HepG2 (cell line): Measurements from ENCODE around the gene DOCK2. TPM values are rescaled to one million over a fixed set of nuclear protein-coding genes. Genes with fewer than 3 reads are reported as not detected.

Experiments
- ATAC-seq: fragments of 200-7000 bp; cut with Tn5 transposase; 3 replicates; pipeline ENCODE4 v1.9.1; 2020; ENCODE audit warnings: mild to moderate bottlenecking, moderate library complexity
- BruUV-seq: library from RNA; stranded (reverse); fragments of 400-500 nt; replicated peaks from 2 replicates; lab custom pipeline; 2021; lab: Mats Ljungman, UMichigan
- CTCF ChIA-PET: fragments of 300-600 bp; formaldehyde crosslinking; extraction: SDS; loops from one replicate; lab custom pipeline; 2021; ENCODE audit warnings: low total read pairs, inconsistent platforms, low intra/inter-chr PET ratio; lab: Yijun Ruan, JAX
- POLR2A ChIA-PET: fragments of 350-600 bp; sonication (Branson Sonifier 250); formaldehyde crosslinking; loops from one replicate; lab custom pipeline; 2020; ENCODE audit warnings: antibody characterized with exemption, inconsistent platforms; lab: Yijun Ruan, JAX
- DNase-seq: peaks from one replicate; pipeline ENCODE4 v3.0.0-alpha.2; 2015; ENCODE audit warnings: low spot score
- FAIRE-seq: peaks from 3 replicates; lab custom pipeline; 2011; peaks lifted over from hg19 to GRCh38; lab: Jason Lieb, UNC
- H2AFZ ChIP-seq: one replicate; pipeline ENCODE4 v1.6.1; 2011; ENCODE audit warnings: low read length, inconsistent platforms
- H3K27ac ChIP-seq: fragments of 300-600 bp; 3 replicates; pipeline ENCODE4 v1.8.0; 2011; ENCODE audit warnings: mixed run types, mild to moderate bottlenecking, mixed read lengths, low read length, inconsistent platforms; ENCODE audit not compliant: insufficient read depth; ENCODE audit errors: extremely low read length
- H3K27me3 ChIP-seq, 2 experiments: fragments of 200-600 bp in 1 of 2; 2 replicates in 1 of 2; 3 replicates in 1 of 2; pipeline versions ENCODE4 v1.6.0 to v1.8.0; 2011; ENCODE audit warnings: low read length in 2 of 2, mild to moderate bottlenecking in 2 of 2, moderate library complexity in 2 of 2, inconsistent platforms in 1 of 2; ENCODE audit not compliant: insufficient read depth in 2 of 2, control insufficient read depth in 1 of 2
- H3K36me3 ChIP-seq, 2 experiments: fragments of 200-600 bp in 1 of 2; replicated peaks in 1 of 2; 2 replicates in 1 of 2; 3 replicates in 1 of 2; pipeline versions ENCODE4 v1.5.1 to v1.8.0; 2011; ENCODE audit warnings: low read length in 2 of 2, inconsistent platforms in 1 of 2; ENCODE audit not compliant: insufficient read depth in 2 of 2, control insufficient read depth in 1 of 2
- H3K4me1 ChIP-seq: 2 replicates; pipeline ENCODE4 v1.5.1; 2012; ENCODE audit warnings: low read length, inconsistent platforms; ENCODE audit not compliant: insufficient read depth
- H3K4me2 ChIP-seq: 2 replicates; pipeline ENCODE4 v1.6.0; 2011; ENCODE audit warnings: low read depth, low read length, inconsistent platforms
- H3K4me3 ChIP-seq, 3 experiments: fragments of 200-600 bp in 1 of 3; sonication (generic), shearing (Covaris generic) in 1 of 3; replicated peaks in 1 of 3; 2 replicates each; pipeline ENCODE4 v1.5.1; 2011 to 2016; ENCODE audit warnings: low read length in 3 of 3, inconsistent platforms in 2 of 3, low read depth in 2 of 3, mild to moderate bottlenecking in 2 of 3, control low read depth in 1 of 3, mixed read lengths in 1 of 3; ENCODE audit not compliant: insufficient read depth in 1 of 3
- H3K79me2 ChIP-seq: one replicate; pipeline ENCODE4 v1.6.1; 2011; ENCODE audit warnings: low read length, inconsistent platforms; ENCODE audit not compliant: insufficient read depth
- H3K9ac ChIP-seq: 2 replicates; pipeline ENCODE4 v1.6.0; 2011; ENCODE audit warnings: mild to moderate bottlenecking, low read depth, low read length, inconsistent platforms; ENCODE audit not compliant: insufficient read depth
- H3K9me3 ChIP-seq: 2 replicates; pipeline ENCODE4 v1.5.1; 2012; ENCODE audit warnings: mild to moderate bottlenecking, low read length
- H4K20me1 ChIP-seq: 2 replicates; pipeline ENCODE4 v1.6.0; 2011; ENCODE audit warnings: inconsistent platforms, mild to moderate bottlenecking, low read length, moderate library complexity; ENCODE audit not compliant: insufficient read depth
- ARID5B ChIP-seq: IDR thresholded peaks from 2 replicates; pipeline ENCODE4 v1.4.0; 2020; ENCODE audit warnings: mild to moderate bottlenecking, missing genetic modification reagents
- ATAD3A ChIP-seq: sonication (generic); formaldehyde crosslinking; IDR thresholded peaks from 2 replicates; pipeline ENCODE4 v1.4.0; 2020; ENCODE audit warnings: missing genetic modification reagents
- GPBP1L1 ChIP-seq: sonication (generic); formaldehyde crosslinking; IDR thresholded peaks from 2 replicates; pipeline ENCODE4 v1.5.0; 2020; ENCODE audit warnings: mild to moderate bottlenecking, missing genetic modification reagents
- IKZF1 ChIP-seq: fragments of 450-650 bp; IDR thresholded peaks from 2 replicates; pipeline ENCODE4 v1.7.1; 2016
- NONO ChIP-seq, 2 experiments: fragments of 450-650 bp in 1 of 2; sonication (generic) in 1 of 2; formaldehyde crosslinking in 1 of 2; IDR thresholded peaks in 1 of 2; conservative IDR thresholded peaks in 1 of 2; 2 replicates each; pipeline versions ENCODE4 v1.6.1 to v1.8.0; 2017 to 2022; ENCODE audit warnings: mild to moderate bottlenecking in 1 of 2, missing genetic modification reagents in 1 of 2, moderate library complexity in 1 of 2
- NR2F2 ChIP-seq: IDR thresholded peaks from 2 replicates; pipeline ENCODE4 v1.6.1; 2012; ENCODE audit warnings: low read depth, inconsistent platforms, borderline replicate concordance
- RBM22 ChIP-seq: fragments of 200-400 bp; formaldehyde crosslinking; optimal IDR thresholded peaks from 2 replicates; pipeline ENCODE3; 2017; ENCODE audit warnings: mild to moderate bottlenecking, low read length, moderate library complexity
- REST ChIP-seq, 2 experiments: IDR thresholded peaks; 2 replicates each; pipeline ENCODE4 v1.6.1; 2011 to 2012; ENCODE audit warnings: low read length in 2 of 2, borderline replicate concordance in 1 of 2, low read depth in 1 of 2, mild to moderate bottlenecking in 1 of 2, moderate library complexity in 1 of 2
- TBX2 ChIP-seq: sonication (generic); formaldehyde crosslinking; IDR thresholded peaks from 2 replicates; pipeline ENCODE4 v1.5.0; 2020; ENCODE audit warnings: missing genetic modification reagents, mild to moderate bottlenecking, borderline replicate concordance
- TGIF2 ChIP-seq: IDR thresholded peaks from 2 replicates; pipeline ENCODE4 v1.6.1; 2016; ENCODE audit warnings: control low read depth, missing compliant biosample characterization
- ZFP36L1 ChIP-seq: sonication (generic); formaldehyde crosslinking; IDR thresholded peaks from 2 replicates; pipeline ENCODE4 v1.8.0; 2022; ENCODE audit warnings: mild to moderate bottlenecking, missing genetic modification reagents, moderate library complexity
- ZNF253 ChIP-seq: sonication (generic); formaldehyde crosslinking; IDR thresholded peaks from 2 replicates; pipeline ENCODE4 v1.8.0; 2022; ENCODE audit warnings: mild to moderate bottlenecking, missing genetic modification reagents, borderline replicate concordance
- ZNF333 ChIP-seq: sonication (generic); formaldehyde crosslinking; IDR thresholded peaks from 2 replicates; pipeline ENCODE4 v1.4.0; 2020; ENCODE audit warnings: mild to moderate bottlenecking, missing genetic modification reagents, borderline replicate concordance
- ZNF441 ChIP-seq: sonication (generic); formaldehyde crosslinking; IDR thresholded peaks from 2 replicates; pipeline ENCODE4 v1.7.0; 2021; ENCODE audit warnings: missing genetic modification reagents, borderline replicate concordance
- ZNF614 ChIP-seq: IDR thresholded peaks from 2 replicates; pipeline ENCODE4 v1.6.1; 2018; ENCODE audit warnings: missing biosample characterization, missing genetic modification reagents, inconsistent platforms, borderline replicate concordance
- ZNF768 ChIP-seq: sonication (generic); formaldehyde crosslinking; IDR thresholded peaks from 2 replicates; pipeline ENCODE4 v1.4.0; 2020; ENCODE audit warnings: missing genetic modification reagents
- ZSCAN30 ChIP-seq: sonication (generic); formaldehyde crosslinking; IDR thresholded peaks from 2 replicates; pipeline ENCODE4 v1.5.0; 2020; ENCODE audit warnings: mild to moderate bottlenecking, missing genetic modification reagents
- WGBS: methylation state at CpG from one replicate; pipeline ENCODE4 v1.1.6; 2017; ENCODE audit warnings: low lambda C conversion rate; 5-methylcytosine and 5-hydroxymethylcytosine counted together
- in situ Hi-C: cut with HindIII; loops from 2 replicates; pipeline ENCODE4 v1.10.0; 2017; ENCODE audit warnings: low pct_unique_long_range_greater_than_20kb; ENCODE audit not compliant: extremely low pct_ligation_motif_present
- intact Hi-C: fragments of 100-400 bp; cut with micrococcal nuclease; formaldehyde crosslinking; loops from one replicate; pipeline ENCODE4 v1.10.0; 2022; ENCODE audit not compliant: unreplicated experiment
- polyA plus RNA-seq, 8 experiments: library from polyadenylated mRNA; depleted of rRNA in 3 of 8; stranded (reverse) in 7 of 8; unstranded in 1 of 8; fragments of >200 nt; fragmentation: Illumina TruSeq in 4 of 8; extraction: Trizol in 4 of 8; gene quantifications; 2 replicates each; pipeline versions ENCODE4 v1.2.1 to v1.2.3, GENCODE V29; 2011 to 2016; ENCODE audit warnings: low read depth in 4 of 8, missing spikeins in 1 of 8, mixed read lengths in 1 of 8; ENCODE audit not compliant: insufficient read depth in 1 of 8
- total RNA-seq, 5 experiments: library from RNA; depleted of rRNA; stranded (reverse); fragments of >200 nt; fragmentation: Illumina TruSeq; extraction: Trizol; gene quantifications; 2 replicates each; pipeline ENCODE4 v1.2.3, GENCODE V29; 2016; ENCODE audit warnings: low read depth in 1 of 5

Gene DOCK2
- total and polyA plus RNA-seq, 2 of the 13 experiments (the other 11 are each of a cell fraction or from before 2014, with no cell fraction given): not detected

GRCh38 chr5:169933127-169933526 is 296.1 kb downstream of the DOCK2 start:
- POLR2A ChIA-PET: no interaction called here
- no peak for FAIRE-seq
- WGBS: no CpG with 5 or more reads among the region's 1 CpG

More at GRCh38 chr5:169933127-169933526, 296.1 kb downstream of the DOCK2 start:
- Histone ChIP-seq H3K79me2 (no peaks in the 10 kb centered on the region), H4K20me1 (no peaks in the 10 kb centered on the region), H2AFZ (no peak overlapping the region), H3K27ac (no peak overlapping the region), H3K4me3 (no peak overlapping the region), H3K4me2 (no peak overlapping the region), H3K9ac (no peak overlapping the region), H3K27me3 (peaks cover 5 to 6% of the 10 kb centered on the region in 2 experiments; a peak in 4 of 5 replicates), H3K9me3 (no peaks in the 10 kb centered on the region), H3K36me3 (no peaks in the 10 kb centered on the region), H3K4me1 (no peaks in the 10 kb centered on the region)
- DNase-seq (no peak), ATAC-seq (no peak)
- TF ChIP-seq ZNF441 (no peak), ZSCAN30 (no peak), TGIF2 (CRISPR knock-in tag) (no peak), TBX2 (CRISPR knock-in tag) (no peak), GPBP1L1 (CRISPR knock-in tag) (no peak), ZFP36L1 (CRISPR knock-in tag) (no peak), NONO (IDR thresholded peaks at IDR 0.05) (no peak), NONO (CRISPR knock-in tag; conservative IDR thresholded peaks at IDR 0.05) (no peak), NR2F2 (no peak), ARID5B (CRISPR knock-in tag) (no peak), ZNF333 (no peak), RBM22 (no peak), REST (IDR thresholded peaks at IDR 0.05; ENCODE audit: borderline replicate concordance in 1 of 2, low read depth in 1 of 2, low read length in 2 of 2) (no peak), ZNF614 (CRISPR knock-in tag) (no peak), ZNF253 (no peak), ZNF768 (CRISPR knock-in tag) (no peak), ATAD3A (CRISPR knock-in tag) (no peak), IKZF1 (no peak)
- BruUV-seq: no TSS peak
- in situ Hi-C loops (no loop called here), intact Hi-C loops (no loop called here)
- CTCF ChIA-PET: no interaction called here
